ENCODE results near the gene COX4I1. TPM values are rescaled to one million over a fixed set of nuclear protein-coding genes. Genes with fewer than 3 reads are reported as not detected.

Gene COX4I1
- total RNA-seq, 2 experiments from 2014 or later = 489 to 502 TPM

GRCh38 chr16:85759136-85759535, 40.4 kb upstream of the COX4I1 start:
- DNase-seq (no peak), ATAC-seq (ENCODE audit: low read depth) (peak; percentile 24)
- Mint-ChIP-seq H3K27me3 (peaks cover 21% of the 10 kb centered on the region), H3K36me3 (no peaks in the 10 kb centered on the region), H3K4me1 (peaks cover 10% of the 10 kb centered on the region), H3K27ac (no peak overlapping the region), H3K9me3 (no peaks in the 10 kb centered on the region), H3K4me3 (no peak overlapping the region)
- POLR2A ChIA-PET = no interaction called here

GRCh38 chr16:85759631-85760419, 39.7 kb upstream of the COX4I1 start:
- DNase-seq (peak; percentile 59), ATAC-seq (ENCODE audit: low read depth) (peak; percentile 50)
- POLR2A ChIA-PET = no interaction called here
- Mint-ChIP-seq H3K4me1 (peaks cover 10% of the 10 kb centered on the region), H3K27ac (no peak overlapping the region), H3K27me3 (peaks cover 21% of the 10 kb centered on the region), H3K4me3 (no peak overlapping the region), H3K36me3 (no peaks in the 10 kb centered on the region), H3K9me3 (no peaks in the 10 kb centered on the region)

DNA sequence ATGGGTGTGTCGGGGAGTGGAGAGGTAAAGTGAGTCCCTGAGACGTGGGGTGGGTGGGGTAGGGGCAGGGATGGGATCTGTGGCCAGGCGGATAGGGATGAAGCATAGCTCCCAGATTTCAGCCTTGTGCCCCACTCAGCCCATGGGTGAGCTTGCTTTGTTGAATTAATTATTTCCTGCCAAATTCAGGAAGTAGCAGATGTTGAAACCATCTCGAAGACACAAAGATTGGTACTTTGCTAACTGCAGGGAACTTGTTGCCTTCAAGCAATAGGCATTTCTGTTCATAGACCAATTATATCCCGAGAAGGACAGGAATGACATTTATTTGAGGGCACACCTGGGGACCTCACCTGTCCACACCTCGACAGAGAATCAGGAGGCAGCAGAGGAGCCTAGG, 37.6 kb upstream of the COX4I1 start:
- ATAC-seq (ENCODE audit: low read depth) = no peak
- H3K27me3 Mint-ChIP-seq = peaks cover 18% of the 10 kb centered on the region
- H3K36me3 Mint-ChIP-seq = no peaks in the 10 kb centered on the region
- DNase-seq = no peak
- H3K4me1 Mint-ChIP-seq = peaks cover 9% of the 10 kb centered on the region
- no peaks in the 10 kb centered on the region for H3K9me3 Mint-ChIP-seq
- H3K4me3 Mint-ChIP-seq = no peak overlapping the region
- POLR2A ChIA-PET = no interaction called here
- no peak overlapping the region for H3K27ac Mint-ChIP-seq

DNA sequence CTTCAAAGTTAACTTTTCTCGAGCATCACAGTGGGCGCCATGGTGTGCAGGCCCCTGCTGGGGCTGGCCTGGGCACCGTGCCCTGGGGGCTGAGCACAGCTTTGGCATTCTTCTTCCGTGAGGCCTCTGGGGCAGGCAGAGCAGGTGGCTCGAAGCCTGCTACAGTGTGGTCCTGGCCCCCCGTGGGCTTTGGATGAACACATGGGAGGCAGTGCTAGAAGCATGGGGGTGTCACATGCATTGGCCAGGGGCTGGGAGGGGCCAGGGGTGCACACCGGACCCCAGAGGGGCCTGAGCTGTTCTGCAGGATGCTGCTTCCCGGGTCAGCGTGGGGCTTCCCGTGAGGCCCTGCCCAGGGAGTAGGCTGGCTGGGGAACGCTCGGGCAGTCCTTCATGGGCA, 36.5 kb upstream of the COX4I1 start:
- Mint-ChIP-seq H3K4me1 (peaks cover 6% of the 10 kb centered on the region), H3K36me3 (no peaks in the 10 kb centered on the region), H3K27me3 (peaks cover 15% of the 10 kb centered on the region), H3K4me3 (no peak overlapping the region), H3K27ac (no peak overlapping the region), H3K9me3 (no peaks in the 10 kb centered on the region)
- ATAC-seq (ENCODE audit: low read depth) (no peak), DNase-seq (no peak)
- POLR2A ChIA-PET = no interaction called here

DNA sequence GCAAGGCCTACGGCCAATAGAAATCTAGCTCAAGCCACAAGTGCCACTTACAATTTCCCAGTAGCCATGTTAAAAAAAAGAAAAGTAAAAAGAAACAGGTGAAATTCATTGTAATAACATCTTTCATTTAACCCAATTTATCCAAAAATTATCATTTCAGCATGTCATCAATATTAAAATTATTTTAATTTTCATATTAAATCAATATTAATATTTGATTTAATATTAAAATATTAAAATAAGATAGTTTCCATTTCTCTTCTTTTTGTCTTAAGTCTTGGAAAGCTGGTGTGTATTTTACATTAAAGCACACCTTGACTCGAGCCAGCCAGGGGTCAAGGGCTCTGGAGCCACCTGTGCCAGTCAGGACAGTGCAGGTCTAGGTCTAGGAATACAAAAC, 35.9 kb upstream of the COX4I1 start:
- POLR2A ChIA-PET = no interaction called here
- Mint-ChIP-seq H3K9me3 (no peaks in the 10 kb centered on the region), H3K36me3 (no peaks in the 10 kb centered on the region), H3K27me3 (peaks cover 15% of the 10 kb centered on the region), H3K4me3 (no peak overlapping the region), H3K4me1 (peaks cover 6% of the 10 kb centered on the region), H3K27ac (no peak overlapping the region)
- no peak for DNase-seq
- no peak for ATAC-seq (ENCODE audit: low read depth)

GRCh38 chr16:85765211-85765610, 34.3 kb upstream of the COX4I1 start:
- H3K36me3 Mint-ChIP-seq = no peaks in the 10 kb centered on the region
- no peak for ATAC-seq (ENCODE audit: low read depth)
- no peaks in the 10 kb centered on the region for H3K4me1 Mint-ChIP-seq
- no peak overlapping the region for H3K4me3 Mint-ChIP-seq
- H3K9me3 Mint-ChIP-seq = no peaks in the 10 kb centered on the region
- no peak overlapping the region for H3K27ac Mint-ChIP-seq
- peaks cover under 1% of the 10 kb centered on the region for H3K27me3 Mint-ChIP-seq
- no peak for DNase-seq
- POLR2A ChIA-PET = no interaction called here

DNA sequence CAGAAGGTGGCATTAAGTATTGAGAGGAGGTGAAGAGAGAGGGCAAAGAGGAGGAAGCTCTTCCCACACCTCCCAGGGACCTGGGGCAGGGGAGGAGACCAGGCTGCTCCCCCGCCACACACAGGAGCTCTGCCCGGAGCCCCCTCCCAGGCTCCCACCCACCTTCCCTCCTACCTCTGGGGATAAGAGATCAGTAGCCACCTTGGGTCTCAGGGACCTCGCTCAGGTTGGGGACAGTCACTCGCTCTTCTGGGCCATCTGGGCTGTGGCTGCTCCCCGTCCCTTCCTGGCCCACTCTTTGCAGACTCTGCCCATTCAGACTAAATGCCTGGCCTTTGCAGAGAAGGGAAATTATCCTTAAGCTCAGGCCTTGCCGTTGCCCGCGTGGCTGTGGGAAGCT, 33.7 kb upstream of the COX4I1 start:
- Mint-ChIP-seq H3K4me3 (no peak overlapping the region), H3K27me3 (no peaks in the 10 kb centered on the region), H3K36me3 (peaks cover 2% of the 10 kb centered on the region), H3K4me1 (no peaks in the 10 kb centered on the region), H3K27ac (no peak overlapping the region), H3K9me3 (no peaks in the 10 kb centered on the region)
- POLR2A ChIA-PET = no interaction called here
- ATAC-seq (ENCODE audit: low read depth) (no peak), DNase-seq (no peak)

DNA sequence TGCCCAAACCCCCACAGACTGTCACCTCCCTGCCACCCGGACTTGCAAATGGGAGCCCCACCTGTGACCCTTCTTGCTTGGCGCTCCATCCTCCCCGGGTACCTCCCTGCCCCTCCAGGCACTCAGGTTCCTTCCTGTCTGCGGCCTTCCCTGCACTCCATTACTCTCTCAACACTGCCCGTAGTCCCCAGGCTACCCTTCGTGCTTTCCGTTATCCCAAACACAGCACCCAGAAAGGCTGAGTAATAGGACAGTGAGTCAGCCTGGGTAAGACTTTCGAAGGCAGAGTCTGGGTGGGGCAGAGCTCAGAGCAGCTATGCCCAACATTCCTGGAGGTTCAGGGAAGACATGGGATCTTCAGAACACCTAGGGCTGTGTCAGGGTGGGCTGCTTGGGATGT, 32.0 kb upstream of the COX4I1 start:
- no peak overlapping the region for H3K4me3 Mint-ChIP-seq
- peaks cover 3% of the 10 kb centered on the region for H3K36me3 Mint-ChIP-seq
- no peaks in the 10 kb centered on the region for H3K27me3 Mint-ChIP-seq
- H3K4me1 Mint-ChIP-seq = no peaks in the 10 kb centered on the region
- H3K9me3 Mint-ChIP-seq = no peaks in the 10 kb centered on the region
- no peak for ATAC-seq (ENCODE audit: low read depth)
- DNase-seq = no peak
- POLR2A ChIA-PET = no interaction called here
- H3K27ac Mint-ChIP-seq = no peak overlapping the region

GRCh38 chr16:85768199-85768598, 31.3 kb upstream of the COX4I1 start:
- Mint-ChIP-seq H3K36me3 (peaks cover 3% of the 10 kb centered on the region), H3K9me3 (no peaks in the 10 kb centered on the region), H3K4me3 (no peak overlapping the region), H3K4me1 (no peaks in the 10 kb centered on the region), H3K27ac (no peak overlapping the region), H3K27me3 (no peaks in the 10 kb centered on the region)
- ATAC-seq (ENCODE audit: low read depth) (no peak), DNase-seq (no peak)
- POLR2A ChIA-PET = no interaction called here

GRCh38 chr16:85770741-85771140, 28.8 kb upstream of the COX4I1 start:
- DNase-seq = no peak
- H3K9me3 Mint-ChIP-seq = no peaks in the 10 kb centered on the region
- no peaks in the 10 kb centered on the region for H3K4me1 Mint-ChIP-seq
- POLR2A ChIA-PET = no interaction called here
- peaks cover 3% of the 10 kb centered on the region for H3K36me3 Mint-ChIP-seq
- no peak for ATAC-seq (ENCODE audit: low read depth)
- H3K27ac Mint-ChIP-seq = no peak overlapping the region
- H3K27me3 Mint-ChIP-seq = no peaks in the 10 kb centered on the region
- no peak overlapping the region for H3K4me3 Mint-ChIP-seq

GRCh38 chr16:85773044-85773443, 26.5 kb upstream of the COX4I1 start:
- Mint-ChIP-seq H3K27me3 (no peaks in the 10 kb centered on the region), H3K27ac (no peak overlapping the region), H3K4me1 (no peaks in the 10 kb centered on the region), H3K4me3 (no peak overlapping the region), H3K36me3 (peaks cover 5% of the 10 kb centered on the region), H3K9me3 (no peaks in the 10 kb centered on the region)
- POLR2A ChIA-PET = interaction anchor here (0.8 kb wide), 1 partner anchor 861 kb away, joined by 5 read pairs; no protein-coding TSS in a partner anchor
- ATAC-seq (ENCODE audit: low read depth) (no peak), DNase-seq (no peak)

GRCh38 chr16:85774136-85774535, 25.4 kb upstream of the COX4I1 start:
- DNase-seq = no peak
- Mint-ChIP-seq H3K4me3 (no peak overlapping the region), H3K36me3 (peaks cover 5% of the 10 kb centered on the region), H3K9me3 (no peaks in the 10 kb centered on the region), H3K27me3 (no peaks in the 10 kb centered on the region), H3K4me1 (no peaks in the 10 kb centered on the region), H3K27ac (no peak overlapping the region)
- POLR2A ChIA-PET = interaction anchor here (0.6 kb wide), 1 partner anchor 30 kb away, joined by 4 read pairs; no protein-coding TSS in a partner anchor
- no peak for ATAC-seq (ENCODE audit: low read depth)

DNA sequence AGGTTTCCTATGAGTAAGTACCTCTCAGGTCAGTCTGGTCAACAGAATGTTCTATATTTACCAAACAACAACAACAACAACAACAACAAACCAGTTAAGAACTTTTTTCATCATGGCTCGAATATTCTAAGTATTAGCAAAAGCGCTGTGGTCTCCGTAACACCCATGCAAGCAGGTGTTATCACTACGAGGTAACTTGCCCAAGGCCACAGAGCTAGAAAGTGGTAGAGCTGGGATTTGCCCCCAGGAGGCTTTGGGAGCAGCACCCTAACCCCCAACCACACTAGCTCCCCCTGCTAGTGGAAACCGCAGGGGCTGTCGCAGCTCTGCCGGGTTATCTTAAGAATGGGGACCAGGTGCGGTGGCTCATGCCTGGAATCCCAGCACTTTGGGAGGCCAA, 24.7 kb upstream of the COX4I1 start:
- no peaks in the 10 kb centered on the region for H3K27me3 Mint-ChIP-seq

GRCh38 chr16:85777583-85778310, 21.7 kb upstream of the COX4I1 start:
- H3K27me3 Mint-ChIP-seq = no peaks in the 10 kb centered on the region
- DNase-seq = no peak
- no peak overlapping the region for H3K27ac Mint-ChIP-seq
- H3K9me3 Mint-ChIP-seq = no peaks in the 10 kb centered on the region
- peaks cover 2% of the 10 kb centered on the region for H3K4me1 Mint-ChIP-seq
- POLR2A ChIA-PET = no interaction called here
- H3K36me3 Mint-ChIP-seq = peaks cover 7% of the 10 kb centered on the region
- ATAC-seq (ENCODE audit: low read depth) = no peak
- no peak overlapping the region for H3K4me3 Mint-ChIP-seq

More for the DNA sequence above, 24.7 kb upstream of the COX4I1 start:
- H3K9me3 Mint-ChIP-seq = no peaks in the 10 kb centered on the region
- peaks cover 2% of the 10 kb centered on the region for H3K4me1 Mint-ChIP-seq
- POLR2A ChIA-PET = no interaction called here
- no peak for ATAC-seq (ENCODE audit: low read depth)
- peaks cover 8% of the 10 kb centered on the region for H3K36me3 Mint-ChIP-seq
- H3K4me3 Mint-ChIP-seq = no peak overlapping the region
- DNase-seq = no peak
- no peak overlapping the region for H3K27ac Mint-ChIP-seq

Measured in activated naive CD8-positive, alpha-beta T cell treated with anti-CD3 and anti-CD28 coated beads, Interleukin-2, amount 10 ng/mL, durations not matched to agents 7 days and 5 days (primary cell).